GM19025 (cell line): ENCODE data around the gene CAMTA2.
"Not testable (repeated sequence)": the region's sequence is repeated elsewhere in the genome, so short reads cannot be mapped to it uniquely, and the experiment has no call there.

Experiments
- ATAC-seq: cut with Tn5 transposase; IDR thresholded peaks from one replicate; pipeline ENCODE4 v1.9.1; 2021; ENCODE audit warnings: mild to moderate bottlenecking, low read depth, moderate library complexity; ENCODE audit not compliant: unreplicated experiment

CAMTA2 gene

GRCh38 chr17:4937553-4937952 is 49.9 kb downstream of the CAMTA2 start:
- ATAC-seq: no peak

- ATAC-seq: no peak
These were observed 51.0 kb downstream of the CAMTA2 start for GRCh38 chr17:4936436-4936835.

- no peak for ATAC-seq
These were observed 51.8 kb downstream of the CAMTA2 start for GRCh38 chr17:4935650-4936049.

- no peak for ATAC-seq
These were observed 53.1 kb downstream of the CAMTA2 start for GRCh38 chr17:4934173-4934979.

- no peak for ATAC-seq
These were observed 53.8 kb downstream of the CAMTA2 start for GRCh38 chr17:4933646-4934045.

- ATAC-seq: no peak
These were observed 54.7 kb downstream of the CAMTA2 start for GRCh38 chr17:4932756-4933155.

DNA sequence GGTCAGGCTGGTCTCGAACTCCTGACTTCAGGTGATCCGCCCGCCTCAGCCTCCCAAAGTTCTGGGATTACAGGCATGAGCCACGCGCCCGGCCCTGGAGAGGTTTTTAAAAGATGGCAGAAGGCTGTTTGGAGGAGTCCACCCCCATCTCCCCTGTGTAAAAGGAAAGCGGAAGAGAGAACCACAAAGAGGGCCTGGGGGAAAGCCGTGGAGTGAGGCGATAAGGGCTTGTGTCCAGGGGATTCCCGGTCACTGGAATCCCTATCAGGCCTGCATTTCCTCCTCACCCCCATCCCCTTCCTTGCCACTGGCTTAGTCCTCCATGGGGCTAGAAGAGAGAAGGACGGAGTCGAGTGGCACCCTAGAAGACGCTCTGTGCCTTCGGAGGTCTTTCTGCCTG is 55.5 kb downstream of the CAMTA2 start, which contains the start of gene GP1BA:
TSS of gene GP1BA (plus strand) at position 315 of the 400 bp plus-strand sequence. CDS start 328 bp downstream, outside the sequence.
- ATAC-seq: no peak

GRCh38 chr17:4928881-4929280 is 58.6 kb downstream of the CAMTA2 start:
- ATAC-seq: no peak

DNA sequence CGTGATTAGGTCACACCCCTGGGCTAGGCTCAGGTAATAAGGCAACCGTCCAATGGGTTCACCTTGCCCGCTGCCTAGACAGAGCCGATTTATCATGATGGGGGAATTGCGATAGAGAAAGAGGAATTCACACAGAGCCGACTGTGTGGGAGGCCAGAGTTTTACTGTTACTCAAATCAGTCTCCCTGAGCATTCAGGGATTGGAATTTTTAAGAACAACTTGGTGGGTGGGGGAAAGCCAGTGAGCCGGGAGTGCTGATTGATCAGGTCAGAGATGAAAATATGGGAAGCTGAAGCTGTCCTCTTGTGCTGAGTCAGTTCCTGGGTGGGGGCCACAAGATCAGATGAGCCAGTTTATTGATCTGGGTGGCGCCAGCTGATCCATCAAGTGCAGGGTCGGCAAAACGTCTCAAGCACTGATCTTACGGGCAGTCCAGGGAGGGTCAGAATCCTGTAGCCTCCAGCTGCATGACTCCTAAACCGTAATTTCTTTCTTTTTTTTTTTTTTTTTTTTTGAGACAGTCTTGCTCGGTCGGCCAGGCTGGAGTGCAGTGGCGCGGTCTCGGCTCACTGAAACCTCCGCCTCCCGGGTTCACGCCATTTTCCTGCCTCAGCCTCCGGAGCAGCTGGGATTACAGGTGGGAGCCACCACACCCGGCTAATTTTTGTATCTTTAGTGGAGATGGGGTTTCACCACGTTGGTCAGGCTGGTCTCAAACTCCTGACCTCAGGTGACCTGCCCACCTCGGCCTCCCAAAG is 60.7 kb downstream of the CAMTA2 start:
- not testable (repeated sequence) for ATAC-seq

GRCh38 chr17:4921320-4921719 is 66.2 kb downstream of the CAMTA2 start:
- ATAC-seq: no peak

- ATAC-seq: no peak
These were observed 67.0 kb downstream of the CAMTA2 start for GRCh38 chr17:4920351-4921048.

GRCh38 chr17:4919511-4920047 is 67.9 kb downstream of the CAMTA2 start:
- no peak for ATAC-seq
